Activated naive CD4-positive, alpha-beta T cell treated with anti-CD3 and anti-CD28 coated beads, Interleukin-2, amount 50 U/mL, for 72 hours (primary cell): Measurements from ENCODE around the gene CDCA8. TPM values are rescaled to one million over a fixed set of nuclear protein-coding genes. Genes with fewer than 3 reads are reported as not detected.
"Not testable (repeated sequence)": the region's sequence is repeated elsewhere in the genome, so short reads cannot be mapped to it uniquely, and the experiment has no call there.

Experiments
- ATAC-seq, 2 donors: fragments of 150-1000 bp; cut with Tn5 transposase; 2 replicates each; pipeline ENCODE4 v1.10.0; 2021; ENCODE audit warnings: mild to moderate bottlenecking in 2 of 2, moderate library complexity in 2 of 2
- DNase-seq, 2 donors: peaks; one replicate each; pipeline ENCODE4 v3.0.0; 2021 to 2022; ENCODE audit warnings: low spot score in 2 of 2
- H3K27ac Mint-ChIP-seq, 2 donors: one replicate each; pipeline ENCODE4 v1.8.0; 2022; ENCODE audit warnings: mild to moderate bottlenecking in 2 of 2, mixed read lengths in 2 of 2
- H3K36me3 Mint-ChIP-seq, 2 donors: one replicate each; pipeline ENCODE4 v1.8.0; 2022; ENCODE audit warnings: mixed read lengths in 2 of 2
- H3K9me3 Mint-ChIP-seq, 2 donors: one replicate each; pipeline ENCODE4 v1.8.0; 2022; ENCODE audit warnings: mixed read lengths in 2 of 2
- total RNA-seq, 2 donors: library from RNA; stranded (reverse); gene quantifications; one replicate each; pipeline ENCODE4 v1.2.3, GENCODE V29; 2022

The CDCA8 gene
- total RNA-seq, 2 donors from 2014 or later = 60.7 to 82.2 TPM

DNA sequence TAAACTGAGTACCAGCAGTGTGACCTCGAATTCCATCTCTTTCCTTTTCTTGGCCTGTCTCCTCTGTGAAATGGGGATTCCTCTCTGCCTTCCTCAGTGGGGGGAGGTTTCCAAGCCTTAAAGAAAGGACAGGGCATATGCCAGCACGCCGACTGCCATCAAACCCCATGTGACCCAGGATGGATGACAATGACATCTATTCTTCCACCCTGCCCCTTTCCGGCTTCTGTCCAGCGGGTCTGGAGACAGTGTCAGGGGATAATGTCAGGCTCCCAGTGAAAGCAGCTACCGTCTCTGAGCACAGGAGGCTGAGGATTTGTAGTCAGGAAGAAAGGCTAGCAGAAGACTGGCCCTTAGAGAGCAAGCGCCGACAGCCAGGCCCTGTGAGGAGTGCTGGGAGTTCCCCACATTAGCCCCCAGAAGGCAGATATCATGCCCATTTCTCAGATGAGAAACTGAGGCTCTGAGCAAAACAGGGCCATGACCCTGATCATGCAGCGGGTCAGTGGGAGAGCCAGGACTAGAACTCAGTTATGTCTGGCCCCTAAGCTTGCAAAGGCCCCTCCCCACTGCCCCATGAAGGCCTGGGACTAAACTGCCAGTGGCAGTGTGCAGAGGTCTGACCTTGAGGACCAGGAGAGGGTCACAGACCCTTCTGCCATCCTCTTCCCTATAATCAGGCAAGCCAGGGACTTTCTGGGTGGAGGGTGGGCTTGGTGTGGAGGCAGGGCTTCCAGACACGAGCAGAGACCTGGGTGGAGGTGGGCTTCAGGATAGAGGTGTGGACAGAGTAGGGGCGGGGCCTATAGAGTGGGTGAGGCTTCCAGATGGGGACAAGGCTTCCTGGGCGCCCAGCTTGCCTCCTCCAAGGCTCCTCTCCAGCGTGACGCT, 30.1 kb downstream of the CDCA8 start:
- DNase-seq (no peak), ATAC-seq (no peak)
- Mint-ChIP-seq H3K9me3 (no peaks in the 10 kb centered on the region), H3K27ac (no peak overlapping the region), H3K36me3 (no peaks in the 10 kb centered on the region)

DNA sequence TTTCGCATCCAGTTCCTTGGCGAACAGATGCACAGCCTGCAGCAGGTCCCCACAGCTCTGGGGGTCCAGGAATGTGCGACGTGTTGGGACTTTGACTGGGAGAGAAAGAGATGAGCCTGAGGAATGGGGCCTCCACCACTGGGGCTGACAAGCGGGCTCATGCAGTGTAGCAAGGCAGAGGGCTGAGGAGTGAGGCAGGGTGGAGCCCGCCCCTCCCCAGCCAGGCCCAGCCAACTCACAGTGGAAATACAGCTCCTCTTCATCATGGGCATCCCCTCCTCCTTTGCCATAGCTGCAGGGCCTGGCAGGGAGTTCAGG, 30.7 kb downstream of the CDCA8 start:
- no peaks in the 10 kb centered on the region for H3K9me3 Mint-ChIP-seq
- no peaks in the 10 kb centered on the region for H3K36me3 Mint-ChIP-seq
- no peak overlapping the region for H3K27ac Mint-ChIP-seq
- no peak for ATAC-seq
- DNase-seq = no peak

DNA sequence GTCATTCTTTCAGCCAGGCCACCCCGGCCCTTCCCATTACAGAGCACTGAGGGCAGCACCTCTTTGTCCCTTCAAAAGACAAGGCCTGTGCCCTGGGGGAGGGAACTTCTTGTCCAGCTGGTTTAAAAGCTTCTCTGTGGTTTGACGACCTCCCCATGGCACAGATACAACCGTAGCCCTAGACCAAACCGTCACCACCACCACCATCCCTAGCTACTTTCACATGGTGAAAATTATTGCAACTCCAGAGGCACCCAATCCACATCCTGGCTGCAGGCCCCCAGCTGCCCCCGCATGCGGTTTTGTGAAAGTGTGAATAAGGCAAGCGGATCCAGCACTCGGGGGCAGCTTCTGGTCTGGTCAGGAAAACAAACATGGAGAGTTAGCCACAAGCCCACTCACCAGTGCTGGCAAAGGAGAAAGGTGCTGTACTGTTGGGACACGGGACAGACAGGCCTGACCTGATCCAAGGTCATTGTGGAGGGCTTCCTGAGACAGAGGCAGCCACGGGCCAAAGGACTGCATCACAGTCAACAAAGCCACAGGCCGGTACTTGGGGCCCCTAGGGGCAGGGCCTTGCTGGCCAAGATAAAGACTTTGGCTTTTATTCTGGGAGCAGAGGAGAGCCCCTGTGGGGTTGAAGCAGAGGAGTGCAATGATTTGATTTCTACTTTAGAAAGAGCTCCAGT, 31.2 kb downstream of the CDCA8 start:
- Mint-ChIP-seq H3K9me3 (no peaks in the 10 kb centered on the region), H3K27ac (no peak overlapping the region), H3K36me3 (no peaks in the 10 kb centered on the region)
- DNase-seq (no peak), ATAC-seq (no peak)

DNA sequence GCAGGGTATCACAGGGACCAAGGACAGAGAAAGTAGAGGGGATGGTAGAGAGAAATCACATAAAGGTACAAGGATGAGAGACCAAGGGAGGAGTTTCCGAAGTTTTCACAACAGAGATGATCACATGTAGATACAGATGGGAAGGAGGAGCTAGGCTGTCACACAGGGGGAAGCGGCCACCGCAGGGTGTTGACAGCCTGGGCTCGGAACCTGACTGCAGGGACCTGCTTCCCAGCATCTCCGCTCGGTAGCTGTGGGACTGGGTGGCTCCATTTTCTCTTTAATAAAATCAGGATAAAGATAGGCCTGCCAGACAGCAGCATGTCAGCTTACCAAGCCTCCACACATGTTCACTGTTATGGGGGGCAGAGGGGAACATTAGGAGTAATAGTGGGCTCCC, 32.3 kb downstream of the CDCA8 start:
- DNase-seq (no peak), ATAC-seq (no peak)
- Mint-ChIP-seq H3K27ac (peak overlapping the region in 1 of 2 donors; percentile 50), H3K9me3 (no peaks in the 10 kb centered on the region), H3K36me3 (no peaks in the 10 kb centered on the region)

DNA sequence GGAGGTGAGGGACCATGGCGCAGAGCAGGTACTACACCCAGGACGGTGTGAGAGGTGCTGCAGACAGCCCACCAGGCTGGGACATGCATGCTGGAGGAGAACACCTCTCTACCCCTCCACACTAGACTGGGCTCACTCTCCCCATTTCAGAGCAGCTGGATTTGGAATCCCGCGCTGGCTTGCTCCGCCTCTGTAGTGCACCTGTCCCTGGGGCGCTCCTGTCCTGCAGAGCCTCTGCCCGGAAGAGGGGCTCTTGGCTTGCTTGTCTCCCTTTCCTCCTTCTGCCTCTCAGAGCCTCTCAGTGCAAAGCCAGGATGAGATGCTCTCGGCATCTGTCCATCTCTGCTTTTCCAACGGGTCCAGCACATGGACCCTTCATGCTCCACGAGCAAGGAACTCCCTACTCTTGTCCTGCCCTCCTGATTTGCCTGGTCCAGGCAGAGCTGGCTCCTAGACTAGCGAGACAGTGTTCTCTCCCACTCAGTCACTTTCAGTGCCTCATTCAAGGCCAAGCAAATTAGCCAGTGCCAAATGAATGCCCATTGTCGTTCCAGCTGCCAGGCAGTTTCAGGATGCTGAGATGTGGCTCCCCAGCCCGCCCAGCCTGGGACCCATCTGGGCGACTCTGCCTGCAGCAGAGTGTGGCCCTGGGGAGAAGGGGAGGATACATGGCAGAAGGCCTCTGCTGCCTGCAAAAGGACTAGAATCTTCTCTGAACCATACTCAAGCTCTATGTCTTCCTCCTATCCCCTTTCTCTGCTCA, 33.7 kb downstream of the CDCA8 start:
- ATAC-seq (no peak), DNase-seq (no peak)
- H3K9me3 Mint-ChIP-seq = no peaks in the 10 kb centered on the region
- H3K27ac Mint-ChIP-seq = no peak overlapping the region
- H3K36me3 Mint-ChIP-seq = no peaks in the 10 kb centered on the region

DNA sequence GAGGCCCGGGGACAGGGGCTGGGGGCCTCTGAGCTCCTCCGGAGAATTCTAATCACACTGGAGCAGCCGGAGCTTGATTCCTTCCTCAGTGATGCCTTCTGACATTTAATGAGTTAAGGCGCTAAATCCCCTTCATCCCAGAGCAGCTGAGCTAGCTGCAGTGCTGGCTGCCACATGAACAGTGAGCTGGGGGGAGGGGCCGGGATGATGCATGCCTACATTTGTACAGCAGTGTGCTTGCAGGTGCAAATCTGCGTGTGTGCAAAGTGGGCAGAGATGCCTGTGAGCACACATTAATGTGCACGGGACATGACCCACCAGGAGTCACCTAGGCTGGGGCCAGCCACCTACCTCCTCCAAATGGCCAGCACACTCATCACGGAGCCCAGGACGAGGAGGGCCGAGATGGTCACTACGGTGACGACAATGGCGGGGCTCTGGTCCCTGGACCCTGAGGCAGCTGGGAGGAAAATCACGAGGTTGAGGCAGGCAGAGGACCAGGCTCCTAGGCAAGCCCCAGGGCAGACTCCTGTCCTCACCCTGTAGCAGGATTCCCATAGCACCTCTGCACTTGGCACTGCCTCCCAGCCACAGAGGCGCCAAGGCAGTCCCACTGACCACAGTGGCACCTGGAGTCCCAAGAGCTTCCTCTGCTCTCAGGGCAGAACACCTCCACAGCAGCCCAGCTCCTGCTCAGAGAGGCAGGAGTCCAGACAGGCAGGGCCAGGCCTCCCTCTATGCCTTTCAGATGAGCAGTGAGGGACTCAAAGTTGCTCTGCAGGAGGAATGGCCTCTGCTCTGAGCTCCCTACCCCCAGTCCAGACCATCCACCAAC, 34.7 kb downstream of the CDCA8 start:
- peak in 1 of 2 donors; percentile 42 for DNase-seq

DNA sequence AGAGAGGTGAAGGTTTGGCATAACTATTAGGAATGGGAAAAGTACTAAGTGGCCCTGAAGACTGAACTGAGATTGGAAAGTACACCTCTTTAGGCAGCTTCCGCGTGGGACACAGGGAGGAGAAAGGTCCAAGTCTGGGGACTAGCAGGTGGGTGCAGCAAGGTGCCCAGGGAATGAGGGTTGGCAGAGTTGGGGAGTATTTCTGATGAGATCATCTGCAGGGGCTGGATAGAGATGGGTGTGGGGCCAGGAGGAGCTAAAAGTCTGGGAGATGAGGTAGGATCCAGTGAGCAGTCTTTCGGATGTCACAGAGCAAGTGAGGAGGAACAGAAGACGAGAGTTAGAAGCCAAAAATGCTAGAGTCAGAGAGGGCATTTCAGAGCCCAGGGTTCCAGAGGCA, 36.1 kb downstream of the CDCA8 start:
- H3K36me3 Mint-ChIP-seq = no peaks in the 10 kb centered on the region
- H3K27ac Mint-ChIP-seq = peak overlapping the region in 1 of 2 donors; percentile 56
- H3K9me3 Mint-ChIP-seq = no peaks in the 10 kb centered on the region
- ATAC-seq (no peak), DNase-seq (no peak)

More for the DNA sequence above, 34.7 kb downstream of the CDCA8 start:
- no peak for ATAC-seq
- Mint-ChIP-seq H3K36me3 (no peaks in the 10 kb centered on the region), H3K27ac (no peak overlapping the region), H3K9me3 (no peaks in the 10 kb centered on the region)

DNA sequence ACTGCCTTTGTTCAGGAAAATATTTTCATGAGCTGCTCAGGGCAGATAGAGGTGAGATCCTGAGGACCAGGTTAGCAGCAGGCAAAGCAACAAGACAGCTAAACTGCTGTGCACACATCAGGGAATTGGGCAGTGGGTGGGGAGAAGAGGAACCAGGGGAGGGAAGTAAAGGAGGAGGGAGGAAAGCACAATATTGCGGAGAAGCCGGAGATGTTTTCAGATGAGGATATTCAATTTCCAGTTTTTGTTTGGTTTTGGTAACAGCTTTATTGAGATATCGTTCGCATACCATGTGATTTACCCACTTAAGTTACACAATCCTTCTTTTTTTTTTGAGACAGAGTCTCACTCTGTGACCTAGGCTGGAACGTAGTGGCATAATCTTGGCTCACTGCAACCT, 38.1 kb downstream of the CDCA8 start:
- Mint-ChIP-seq H3K36me3 (no peaks in the 10 kb centered on the region), H3K27ac (peak overlapping the region in 1 of 2 donors; percentile 9), H3K9me3 (no peaks in the 10 kb centered on the region)
- peak in 1 of 2 donors; percentile 20 for DNase-seq
- ATAC-seq = no peak

DNA sequence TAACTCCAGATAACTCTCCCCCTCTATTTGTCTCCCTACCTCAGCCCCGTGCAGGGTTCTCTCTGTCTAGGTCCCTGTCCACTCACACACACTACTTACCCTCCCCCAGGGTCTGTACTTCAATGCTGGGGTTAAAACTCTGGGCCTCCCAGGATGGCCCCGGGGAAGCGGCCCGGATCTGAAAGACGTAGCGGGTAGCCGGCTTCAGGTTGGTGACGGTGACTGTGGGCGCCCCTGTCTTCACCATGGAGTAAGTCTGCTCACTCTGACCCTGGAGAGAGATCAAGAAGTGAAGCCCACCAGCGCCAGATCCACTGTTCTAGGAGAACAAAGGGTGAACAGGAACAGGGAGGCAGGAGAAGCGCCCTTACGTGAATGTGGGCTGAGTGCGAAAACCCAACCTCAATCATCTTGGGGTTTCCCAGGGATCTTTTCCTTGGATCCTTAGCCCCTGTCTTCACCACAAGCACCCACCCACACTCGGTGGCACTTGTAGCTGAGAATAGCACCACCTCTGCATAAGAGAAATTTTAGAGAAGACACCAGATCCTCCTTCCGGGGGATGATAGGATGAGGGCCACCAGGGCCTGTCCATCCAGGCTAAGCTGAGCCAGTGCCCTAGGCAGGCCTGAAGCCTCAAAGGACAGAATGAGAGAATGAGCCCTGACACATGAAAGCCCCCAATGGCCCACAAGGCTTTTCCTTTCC, 39.1 kb downstream of the CDCA8 start:
- H3K9me3 Mint-ChIP-seq = no peaks in the 10 kb centered on the region
- no peaks in the 10 kb centered on the region for H3K36me3 Mint-ChIP-seq
- H3K27ac Mint-ChIP-seq = no peak overlapping the region
- DNase-seq (peak in 1 of 2 donors; percentile 34), ATAC-seq (no peak)

DNA sequence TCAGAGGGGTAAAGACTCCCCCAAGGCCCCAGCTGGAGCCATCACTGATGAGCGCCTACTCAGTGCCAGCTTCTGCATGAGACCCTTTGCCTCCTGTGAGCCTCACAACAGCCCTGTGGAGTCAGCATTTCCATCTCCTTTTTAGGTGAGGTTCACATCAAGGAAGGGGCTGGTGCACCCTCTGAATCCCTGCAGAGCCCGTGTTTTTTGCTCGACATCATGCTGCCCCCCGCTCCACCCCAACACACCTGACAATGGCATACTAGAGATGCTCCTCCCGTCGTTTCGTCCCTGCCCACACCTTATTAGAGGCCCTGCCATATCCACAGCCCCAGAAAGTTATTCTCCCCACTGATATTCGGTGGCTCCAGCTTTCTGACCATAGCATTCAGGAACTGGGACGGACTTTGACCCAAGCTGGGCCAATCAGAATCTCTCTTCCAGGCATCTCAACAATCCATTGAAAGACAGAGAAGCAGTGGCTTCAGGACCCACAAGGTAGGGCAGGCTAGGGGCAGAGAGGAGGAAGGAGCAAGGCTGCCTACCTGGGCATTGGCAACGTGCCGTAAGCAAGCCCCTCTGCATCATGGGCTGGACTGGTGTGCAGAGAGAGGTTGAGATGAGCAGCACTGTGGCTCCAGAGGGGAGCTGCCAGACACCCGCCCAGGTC, 39.9 kb downstream of the CDCA8 start:
- H3K9me3 Mint-ChIP-seq = no peaks in the 10 kb centered on the region
- DNase-seq = peak in 1 of 2 donors; percentile 49
- H3K27ac Mint-ChIP-seq = no peak overlapping the region
- ATAC-seq = no peak
- H3K36me3 Mint-ChIP-seq = peaks cover 0 to 1% of the 10 kb centered on the region in 2 donors

DNA sequence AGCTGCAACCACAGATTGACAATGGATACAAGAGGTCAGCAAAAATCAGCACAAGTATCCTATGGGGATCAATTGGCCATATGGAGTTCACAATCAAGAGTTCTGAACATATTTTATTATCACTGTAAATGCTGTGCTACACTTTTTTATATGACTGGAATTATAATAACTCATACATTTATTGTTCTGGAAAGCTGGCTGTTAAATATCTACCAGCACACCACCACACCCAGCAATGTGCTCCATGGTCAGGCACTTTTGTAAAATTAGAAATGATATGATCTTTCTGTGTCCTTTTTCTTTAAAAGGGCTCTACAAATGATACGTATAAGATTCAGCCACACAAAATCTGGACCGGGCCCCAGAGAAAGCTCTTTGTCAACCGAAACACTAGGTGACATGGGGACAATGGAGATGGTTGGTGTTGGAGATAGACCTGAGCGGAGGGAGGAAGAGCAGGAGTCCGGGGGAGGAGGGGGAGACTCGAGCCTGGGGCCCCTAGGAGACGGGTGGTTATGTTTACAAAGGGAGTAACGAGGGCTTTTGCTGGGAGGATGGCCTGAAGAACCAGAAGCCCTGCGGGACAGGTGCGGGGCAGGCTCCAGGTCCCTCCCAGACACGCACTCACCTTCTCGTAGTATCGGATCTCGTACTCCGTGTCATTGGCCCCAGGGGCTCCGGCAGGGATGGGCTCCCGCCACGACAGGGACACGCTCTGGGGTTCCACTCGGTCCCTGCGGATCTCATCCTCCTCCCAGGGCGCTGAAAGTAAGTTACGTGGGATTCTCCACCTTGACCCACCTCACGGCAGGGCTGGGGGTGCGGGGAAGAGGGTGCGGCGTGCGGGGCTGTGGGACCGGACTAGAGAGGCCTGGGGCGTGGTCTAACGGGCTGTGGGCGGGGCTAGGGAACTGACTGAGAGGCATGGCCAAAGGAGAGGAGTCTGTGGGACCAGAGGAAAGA, 42.6 kb downstream of the CDCA8 start:
- no peak overlapping the region for H3K27ac Mint-ChIP-seq
- DNase-seq (no peak), ATAC-seq (no peak)
- no peaks in the 10 kb centered on the region for H3K9me3 Mint-ChIP-seq
- H3K36me3 Mint-ChIP-seq = peaks cover 0 to 5% of the 10 kb centered on the region in 2 donors

DNA sequence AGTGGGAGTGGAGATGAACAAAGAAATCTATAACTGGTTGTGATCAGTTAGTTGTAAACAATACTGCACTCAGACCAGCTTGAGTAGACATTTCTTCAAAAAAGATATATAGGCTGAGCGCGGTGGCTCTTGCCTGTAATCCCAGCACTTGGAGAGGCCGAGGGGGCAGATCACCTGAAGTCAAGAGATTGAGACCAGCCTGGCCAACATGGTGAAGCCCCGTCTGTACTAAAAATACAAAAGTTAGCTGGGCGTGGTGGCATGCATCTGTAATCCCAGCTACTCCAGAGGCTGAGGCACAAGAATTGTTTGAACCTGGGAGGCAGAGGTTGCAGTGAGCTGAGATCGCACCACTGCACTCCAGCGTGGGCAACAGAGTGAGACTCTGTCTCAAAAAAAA, 45.7 kb downstream of the CDCA8 start:
- H3K27ac Mint-ChIP-seq, ATAC-seq, H3K9me3 Mint-ChIP-seq, H3K36me3 Mint-ChIP-seq, DNase-seq: not testable (repeated sequence)

DNA sequence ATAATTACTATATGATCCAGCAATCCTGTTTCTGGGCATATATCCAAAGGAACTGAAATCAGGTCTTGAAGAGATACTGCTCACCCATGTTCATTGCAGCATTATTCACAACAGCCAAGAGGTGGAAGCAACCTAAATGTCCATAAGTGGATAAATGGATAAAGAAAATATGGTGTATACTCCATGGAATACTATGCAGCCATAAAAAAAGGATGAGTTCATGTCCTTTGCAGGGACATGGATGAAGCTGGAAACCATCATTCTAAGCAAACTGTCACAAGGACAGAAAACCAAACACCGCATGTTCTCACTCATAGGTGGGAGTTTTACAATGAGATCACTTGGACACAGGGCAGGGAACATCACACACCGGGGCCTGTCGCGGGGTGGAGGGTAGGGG, 46.3 kb downstream of the CDCA8 start:
- not testable (repeated sequence) for H3K9me3 Mint-ChIP-seq, ATAC-seq, DNase-seq, H3K27ac Mint-ChIP-seq, H3K36me3 Mint-ChIP-seq

DNA sequence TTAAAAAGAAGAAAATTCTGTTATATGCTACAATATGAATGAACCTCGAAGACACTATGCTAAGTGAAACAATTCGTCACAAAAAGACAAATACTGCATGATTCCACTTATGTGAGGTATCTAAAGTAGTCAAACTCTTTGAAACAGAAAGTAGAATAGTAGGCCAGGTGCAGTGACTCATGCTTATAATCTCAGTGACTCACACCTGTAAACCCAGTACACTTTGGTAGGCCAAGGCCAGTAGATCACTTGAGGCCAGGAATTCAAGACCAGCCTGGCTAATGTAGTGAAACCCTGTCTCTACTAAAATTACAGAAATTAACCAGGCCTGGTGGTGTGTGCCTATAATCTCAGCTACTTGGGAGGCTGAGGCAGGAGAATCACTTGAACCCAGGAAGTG, 46.9 kb downstream of the CDCA8 start:
- peaks cover 0 to 5% of the 10 kb centered on the region in 2 donors for H3K36me3 Mint-ChIP-seq
- peak; percentile 100 for ATAC-seq
- H3K9me3 Mint-ChIP-seq = no peaks in the 10 kb centered on the region
- DNase-seq = peak in 1 of 2 donors; percentile 28
- H3K27ac Mint-ChIP-seq = no peak overlapping the region
